GM12878 (cell line): ENCODE results near the gene FTH1. TPM values are rescaled to one million over a fixed set of nuclear protein-coding genes. Genes with fewer than 3 reads are reported as not detected.

ENCODE experiments used
- ASH2L ChIP-seq: fragments of 300-600, 200-600 bp; sonication (generic); IDR thresholded peaks from 2 replicates; pipeline ENCODE4 v1.6.1; 2017; ENCODE audit warnings: low read depth, mild to moderate bottlenecking, borderline replicate concordance
- BCL3 ChIP-seq: IDR thresholded peaks from 2 replicates; pipeline ENCODE4 v1.6.1; 2011; ENCODE audit warnings: borderline replicate concordance, low read depth, mild to moderate bottlenecking, moderate library complexity, low read length; ENCODE audit not compliant: insufficient read depth, poor library complexity, severe bottlenecking
- CBX5 ChIP-seq: sonication (generic); IDR thresholded peaks from 2 replicates; pipeline ENCODE4 v1.6.1; 2016; ENCODE audit warnings: low read depth, moderate library complexity, mild to moderate bottlenecking, inconsistent platforms
- CEBPZ ChIP-seq: fragments of 150-350 bp; IDR thresholded peaks from 2 replicates; pipeline ENCODE4 v1.6.1; 2016; ENCODE audit warnings: low read depth, low read length
- EP300 ChIP-seq, 2 experiments: fragments of 150-350 bp in 1 of 2; IDR thresholded peaks; 2 replicates each; pipeline ENCODE4 v1.6.1; 2011 to 2012; ENCODE audit warnings: low read depth in 2 of 2, low read length in 2 of 2, borderline replicate concordance in 1 of 2, improper control_type of control experiment in 1 of 2, inconsistent platforms in 1 of 2; ENCODE audit not compliant: control insufficient read depth in 1 of 2
- GABPA ChIP-seq: IDR thresholded peaks from 2 replicates; pipeline ENCODE4 v1.6.1; 2014; ENCODE audit warnings: antibody characterized with exemption, low read depth, mild to moderate bottlenecking, inconsistent platforms
- MLLT1 ChIP-seq: fragments of 450-650 bp; IDR thresholded peaks from 2 replicates; pipeline ENCODE4 v1.6.1; 2016; ENCODE audit warnings: mild to moderate bottlenecking
- MYB ChIP-seq: fragments of 150-350 bp; IDR thresholded peaks from 2 replicates; pipeline ENCODE4 v1.6.1; 2014; ENCODE audit warnings: mild to moderate bottlenecking, low read depth, low read length, borderline replicate concordance
- SMAD1 ChIP-seq: fragments of 450-650 bp; IDR thresholded peaks from 2 replicates; pipeline ENCODE4 v1.6.1; 2018; ENCODE audit warnings: mild to moderate bottlenecking, low read depth; ENCODE audit not compliant: partially characterized antibody
- SPI1 ChIP-seq: IDR thresholded peaks from 2 replicates; pipeline ENCODE4 v1.6.1; 2011; ENCODE audit warnings: low read depth, mild to moderate bottlenecking, low read length, moderate library complexity, borderline replicate concordance; ENCODE audit not compliant: insufficient read depth
- SREBF1 ChIP-seq: IDR thresholded peaks from 2 replicates; pipeline ENCODE4 v1.6.1; 2012; ENCODE audit warnings: mild to moderate bottlenecking, low read length
- TCF7 ChIP-seq: IDR thresholded peaks from 2 replicates; pipeline ENCODE4 v1.6.1; 2014; ENCODE audit warnings: antibody characterized with exemption, borderline replicate concordance
- ZBTB4 ChIP-seq: fragments of 450-650 bp; formaldehyde crosslinking; IDR thresholded peaks from 2 replicates; pipeline ENCODE4 v1.4.0; 2022; ENCODE audit warnings: mild to moderate bottlenecking, moderate library complexity
- polyA plus RNA-seq, 11 experiments: library from polyadenylated mRNA; depleted of rRNA in 4 of 11; unstranded in 6 of 11; stranded (reverse) in 5 of 11; fragments of >200 nt; fragmentation: Nextera tagmentation in 4 of 11; fragmentation: Illumina TruSeq in 1 of 11; extraction: Ambion mirVana in 4 of 11; extraction: Trizol in 1 of 11; gene quantifications; 1 replicate in 1 of 11; 2 replicates in 10 of 11; pipeline versions ENCODE4 v1.2.1 to v1.2.3, GENCODE V29; 2011 to 2016; ENCODE audit warnings: inconsistent platforms in 2 of 11, missing spikeins in 2 of 11, low read depth in 1 of 11
- total RNA-seq, 4 experiments: library from RNA; depleted of rRNA in 3 of 4; stranded (reverse); fragments of >200 nt in 3 of 4; fragmentation: Illumina TruSeq in 1 of 4; extraction: Trizol in 1 of 4; gene quantifications; 2 replicates each; pipeline versions ENCODE4 v1.2.1 to v1.2.3, GENCODE V29; 2013 to 2021

FTH1 gene
- total and polyA plus RNA-seq, 10 of the 15 experiments (the other 5 are each of a cell fraction or from before 2014, with no cell fraction given) = 289 to 4,154 (median 960) TPM

GRCh38 chr11:61967924-61968757 lies 707 bp upstream of the FTH1 start (continued):
- no peak for TF ChIP-seq ZBTB4 (CRISPR knock-in tag)
- no peak for TF ChIP-seq CEBPZ
- TF ChIP-seq BCL3 = peak; percentile 38
- no peak for TF ChIP-seq MYB
- TF ChIP-seq SREBF1 = no peak
- TF ChIP-seq SMAD1 = no peak
- TF ChIP-seq CBX5 = no peak
- TF ChIP-seq TCF7 = no peak
- TF ChIP-seq SPI1 = peak; percentile 64
- peak; percentile 97 for TF ChIP-seq MLLT1
- no peak for TF ChIP-seq GABPA
- TF ChIP-seq EP300 (IDR thresholded peaks at IDR 0.05; ENCODE audit: borderline replicate concordance in 1 of 2, control insufficient read depth in 1 of 2, low read depth in 2 of 2, low read length in 2 of 2) = 0 out of 4 replicates have a peak, but pooled peaks of 1 of the 2 experiments have one; percentile 10
- no peak for TF ChIP-seq ASH2L
